HepG2 (cell line): ENCODE data around the gene LAG3. TPM values are rescaled to one million over a fixed set of nuclear protein-coding genes. Genes with fewer than 3 reads are reported as not detected.

Source experiments
- AGO2 ChIP-seq: fragments of 200-400 bp; formaldehyde crosslinking; optimal IDR thresholded peaks from 2 replicates; pipeline ENCODE3; 2017; ENCODE audit warnings: mild to moderate bottlenecking, low read depth, low read length, moderate library complexity
- AHR ChIP-seq: IDR thresholded peaks from 2 replicates; pipeline ENCODE4 v1.6.1; 2018; ENCODE audit warnings: missing genetic modification reagents, missing compliant biosample characterization
- ARNT2 ChIP-seq: sonication (generic); formaldehyde crosslinking; IDR thresholded peaks from 2 replicates; pipeline ENCODE4 v1.8.0; 2022; ENCODE audit warnings: mild to moderate bottlenecking, low read depth, missing genetic modification reagents, moderate library complexity
- CREM ChIP-seq, 2 experiments: sonication (generic) in 1 of 2; formaldehyde crosslinking in 1 of 2; IDR thresholded peaks; 2 replicates each; pipeline versions ENCODE4 v1.4.0 to v1.6.1; 2016 to 2020; ENCODE audit warnings: antibody characterized with exemption in 1 of 2, mild to moderate bottlenecking in 1 of 2, missing genetic modification reagents in 1 of 2
- DNMT1 ChIP-seq: sonication (generic); formaldehyde crosslinking; IDR thresholded peaks from 2 replicates; pipeline ENCODE4 v1.5.1; 2020; ENCODE audit warnings: mild to moderate bottlenecking, missing genetic modification reagents
- FOXK2 ChIP-seq: fragments of 450-650 bp; IDR thresholded peaks from 2 replicates; pipeline ENCODE4 v1.6.1; 2016
- MAFF ChIP-seq: IDR thresholded peaks from 2 replicates; pipeline ENCODE4 v1.6.1; 2011; ENCODE audit warnings: low read depth, low read length, improper control_type of control experiment
- NFE2L2 ChIP-seq: fragments of 150-350 bp; IDR thresholded peaks from 2 replicates; pipeline ENCODE4 v1.6.1; 2014; ENCODE audit warnings: low read length
- NFKBIZ ChIP-seq: IDR thresholded peaks from 2 replicates; pipeline ENCODE4 v1.6.1; 2018; ENCODE audit warnings: missing genetic modification reagents, missing compliant biosample characterization
- STAG1 ChIP-seq: sonication (generic); formaldehyde crosslinking; IDR thresholded peaks from 2 replicates; pipeline ENCODE4 v1.4.0; 2020; ENCODE audit warnings: missing genetic modification reagents
- ZEB1 ChIP-seq: IDR thresholded peaks from 2 replicates; pipeline ENCODE4 v1.6.1; 2012; ENCODE audit warnings: mild to moderate bottlenecking, low read depth, inconsistent platforms; ENCODE audit not compliant: insufficient replicate concordance
- ZNF605 ChIP-seq: sonication (generic); formaldehyde crosslinking; IDR thresholded peaks from 2 replicates; pipeline ENCODE4 v1.8.0; 2022; ENCODE audit warnings: mild to moderate bottlenecking, missing genetic modification reagents
- ZNF713 ChIP-seq: sonication (generic); formaldehyde crosslinking; IDR thresholded peaks from 2 replicates; pipeline ENCODE4 v1.4.0; 2020; ENCODE audit warnings: mild to moderate bottlenecking, missing genetic modification reagents
- ZNF737 ChIP-seq: sonication (generic); formaldehyde crosslinking; IDR thresholded peaks from 2 replicates; pipeline ENCODE4 v1.5.0; 2020; ENCODE audit warnings: missing genetic modification reagents, mild to moderate bottlenecking, borderline replicate concordance
- ZSCAN25 ChIP-seq: sonication (generic); formaldehyde crosslinking; IDR thresholded peaks from 2 replicates; pipeline ENCODE4 v1.8.0; 2022; ENCODE audit warnings: mild to moderate bottlenecking, missing genetic modification reagents
- polyA plus RNA-seq, 8 experiments: library from polyadenylated mRNA; depleted of rRNA in 3 of 8; stranded (reverse) in 7 of 8; unstranded in 1 of 8; fragments of >200 nt; fragmentation: Illumina TruSeq in 4 of 8; extraction: Trizol in 4 of 8; gene quantifications; 2 replicates each; pipeline versions ENCODE4 v1.2.1 to v1.2.3, GENCODE V29; 2011 to 2016; ENCODE audit warnings: low read depth in 4 of 8, missing spikeins in 1 of 8, mixed read lengths in 1 of 8; ENCODE audit not compliant: insufficient read depth in 1 of 8
- total RNA-seq, 5 experiments: library from RNA; depleted of rRNA; stranded (reverse); fragments of >200 nt; fragmentation: Illumina TruSeq; extraction: Trizol; gene quantifications; 2 replicates each; pipeline ENCODE4 v1.2.3, GENCODE V29; 2016; ENCODE audit warnings: low read depth in 1 of 5
- TF ChIP-seq, protein P1 (sequence below), 2 experiments: fragments of 450-650 bp in 1 of 2; sonication (generic) in 1 of 2; formaldehyde crosslinking; IDR thresholded peaks; 2 replicates each; pipeline versions ENCODE4 v1.5.0 to v1.8.0; 2020 to 2022; ENCODE audit warnings: mild to moderate bottlenecking in 1 of 2, missing genetic modification reagents in 1 of 2
- TF ChIP-seq, protein P2 (sequence below): sonication (generic); formaldehyde crosslinking; conservative IDR thresholded peaks from 2 replicates; pipeline ENCODE4 v1.4.0; 2020; ENCODE audit warnings: missing genetic modification reagents
- TF ChIP-seq, protein P3 (sequence below): IDR thresholded peaks from 2 replicates; pipeline ENCODE4 v1.6.1; 2016; ENCODE audit warnings: low read depth
- TF ChIP-seq, protein P4 (sequence below): sonication (generic); formaldehyde crosslinking; IDR thresholded peaks from 2 replicates; pipeline ENCODE4 v1.4.0; 2020; ENCODE audit warnings: missing genetic modification reagents, borderline replicate concordance
- TF ChIP-seq, protein P5 (sequence below): IDR thresholded peaks from 2 replicates; pipeline ENCODE4 v1.6.1; 2016; ENCODE audit warnings: low read depth, borderline replicate concordance
- TF ChIP-seq, protein P6 (sequence below): sonication (generic); formaldehyde crosslinking; IDR thresholded peaks from 2 replicates; pipeline ENCODE4 v1.4.0; 2020; ENCODE audit warnings: missing genetic modification reagents, borderline replicate concordance

LAG3 gene
- total and polyA plus RNA-seq, 2 of the 13 experiments (the other 11 are each of a cell fraction or from before 2014, with no cell fraction given) = 0.11 to 0.26 TPM

DNA sequence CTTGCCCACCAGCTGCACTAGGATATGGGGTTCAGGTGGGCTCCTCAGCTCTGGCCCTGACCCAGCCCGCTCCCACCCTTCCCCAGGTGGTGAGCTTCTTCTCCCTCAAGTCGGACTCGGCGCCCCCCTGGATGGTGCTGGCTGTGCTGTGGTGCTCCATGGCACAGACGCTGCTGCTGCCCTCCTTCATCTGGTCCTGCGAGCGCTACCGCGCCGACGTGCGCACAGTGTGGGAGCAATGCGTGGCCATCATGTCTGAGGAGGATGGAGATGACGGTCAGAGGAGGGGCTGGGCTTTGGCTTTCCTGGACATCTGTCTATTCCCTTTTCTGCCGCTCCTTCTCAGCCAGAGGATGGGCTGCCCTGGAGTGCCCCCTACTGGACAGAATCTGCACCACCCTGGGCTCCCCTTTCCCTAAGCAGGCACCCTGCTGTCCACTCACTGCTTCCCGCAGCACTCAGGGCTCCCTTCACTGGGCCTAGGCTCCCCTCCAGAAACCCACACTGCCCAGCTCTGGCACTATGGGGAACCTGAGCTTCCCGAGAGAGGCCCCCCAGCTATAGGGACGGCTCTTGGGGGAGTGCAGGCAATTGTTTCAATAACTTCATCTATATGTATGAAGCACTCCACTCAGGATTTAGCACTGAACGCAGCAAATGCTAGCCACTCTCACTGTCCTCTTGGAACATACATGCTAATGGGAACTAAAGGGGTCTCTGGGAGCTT is 53.2 kb downstream of the LAG3 start (continued):
- TF ChIP-seq, protein P1, sequence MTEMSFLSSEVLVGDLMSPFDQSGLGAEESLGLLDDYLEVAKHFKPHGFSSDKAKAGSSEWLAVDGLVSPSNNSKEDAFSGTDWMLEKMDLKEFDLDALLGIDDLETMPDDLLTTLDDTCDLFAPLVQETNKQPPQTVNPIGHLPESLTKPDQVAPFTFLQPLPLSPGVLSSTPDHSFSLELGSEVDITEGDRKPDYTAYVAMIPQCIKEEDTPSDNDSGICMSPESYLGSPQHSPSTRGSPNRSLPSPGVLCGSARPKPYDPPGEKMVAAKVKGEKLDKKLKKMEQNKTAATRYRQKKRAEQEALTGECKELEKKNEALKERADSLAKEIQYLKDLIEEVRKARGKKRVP (CRISPR knock-in tag; IDR thresholded peaks at IDR 0.05) = no peak
- TF ChIP-seq STAG1 (CRISPR knock-in tag) (peak; percentile 85), AHR (no peak), NFE2L2 (no peak), ZSCAN25 (no peak), AGO2 (peak; percentile 95), DNMT1 (peak; percentile 39; the same call in 1 of the 2 replicates), ZEB1 (no peak), ZNF737 (CRISPR knock-in tag) (no peak), NFKBIZ (CRISPR knock-in tag) (no peak), FOXK2 (no peak), MAFF (no peak), ARNT2 (CRISPR knock-in tag) (no peak), ZNF605 (no peak), CREM (IDR thresholded peaks at IDR 0.05) (no peak), CREM (CRISPR knock-in tag; IDR thresholded peaks at IDR 0.05) (no peak), ZNF713 (CRISPR knock-in tag) (0 out of 2 replicates have a peak, but pooled peaks have one; percentile 44)
- TF ChIP-seq, protein P2, sequence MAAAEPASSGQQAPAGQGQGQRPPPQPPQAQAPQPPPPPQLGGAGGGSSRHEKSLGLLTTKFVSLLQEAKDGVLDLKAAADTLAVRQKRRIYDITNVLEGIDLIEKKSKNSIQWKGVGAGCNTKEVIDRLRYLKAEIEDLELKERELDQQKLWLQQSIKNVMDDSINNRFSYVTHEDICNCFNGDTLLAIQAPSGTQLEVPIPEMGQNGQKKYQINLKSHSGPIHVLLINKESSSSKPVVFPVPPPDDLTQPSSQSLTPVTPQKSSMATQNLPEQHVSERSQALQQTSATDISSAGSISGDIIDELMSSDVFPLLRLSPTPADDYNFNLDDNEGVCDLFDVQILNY (CRISPR knock-in tag) = no peak
- TF ChIP-seq, protein P3, sequence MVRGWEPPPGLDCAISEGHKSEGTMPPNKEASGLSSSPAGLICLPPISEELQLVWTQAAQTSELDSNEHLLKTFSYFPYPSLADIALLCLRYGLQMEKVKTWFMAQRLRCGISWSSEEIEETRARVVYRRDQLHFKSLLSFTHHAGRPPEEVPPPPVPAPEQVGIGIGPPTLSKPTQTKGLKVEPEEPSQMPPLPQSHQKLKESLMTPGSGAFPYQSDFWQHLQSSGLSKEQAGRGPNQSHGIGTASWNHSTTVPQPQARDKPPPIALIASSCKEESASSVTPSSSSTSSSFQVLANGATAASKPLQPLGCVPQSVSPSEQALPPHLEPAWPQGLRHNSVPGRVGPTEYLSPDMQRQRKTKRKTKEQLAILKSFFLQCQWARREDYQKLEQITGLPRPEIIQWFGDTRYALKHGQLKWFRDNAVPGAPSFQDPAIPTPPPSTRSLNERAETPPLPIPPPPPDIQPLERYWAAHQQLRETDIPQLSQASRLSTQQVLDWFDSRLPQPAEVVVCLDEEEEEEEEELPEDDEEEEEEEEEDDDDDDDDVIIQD (CRISPR knock-in tag) = no peak
- TF ChIP-seq, protein P4, sequence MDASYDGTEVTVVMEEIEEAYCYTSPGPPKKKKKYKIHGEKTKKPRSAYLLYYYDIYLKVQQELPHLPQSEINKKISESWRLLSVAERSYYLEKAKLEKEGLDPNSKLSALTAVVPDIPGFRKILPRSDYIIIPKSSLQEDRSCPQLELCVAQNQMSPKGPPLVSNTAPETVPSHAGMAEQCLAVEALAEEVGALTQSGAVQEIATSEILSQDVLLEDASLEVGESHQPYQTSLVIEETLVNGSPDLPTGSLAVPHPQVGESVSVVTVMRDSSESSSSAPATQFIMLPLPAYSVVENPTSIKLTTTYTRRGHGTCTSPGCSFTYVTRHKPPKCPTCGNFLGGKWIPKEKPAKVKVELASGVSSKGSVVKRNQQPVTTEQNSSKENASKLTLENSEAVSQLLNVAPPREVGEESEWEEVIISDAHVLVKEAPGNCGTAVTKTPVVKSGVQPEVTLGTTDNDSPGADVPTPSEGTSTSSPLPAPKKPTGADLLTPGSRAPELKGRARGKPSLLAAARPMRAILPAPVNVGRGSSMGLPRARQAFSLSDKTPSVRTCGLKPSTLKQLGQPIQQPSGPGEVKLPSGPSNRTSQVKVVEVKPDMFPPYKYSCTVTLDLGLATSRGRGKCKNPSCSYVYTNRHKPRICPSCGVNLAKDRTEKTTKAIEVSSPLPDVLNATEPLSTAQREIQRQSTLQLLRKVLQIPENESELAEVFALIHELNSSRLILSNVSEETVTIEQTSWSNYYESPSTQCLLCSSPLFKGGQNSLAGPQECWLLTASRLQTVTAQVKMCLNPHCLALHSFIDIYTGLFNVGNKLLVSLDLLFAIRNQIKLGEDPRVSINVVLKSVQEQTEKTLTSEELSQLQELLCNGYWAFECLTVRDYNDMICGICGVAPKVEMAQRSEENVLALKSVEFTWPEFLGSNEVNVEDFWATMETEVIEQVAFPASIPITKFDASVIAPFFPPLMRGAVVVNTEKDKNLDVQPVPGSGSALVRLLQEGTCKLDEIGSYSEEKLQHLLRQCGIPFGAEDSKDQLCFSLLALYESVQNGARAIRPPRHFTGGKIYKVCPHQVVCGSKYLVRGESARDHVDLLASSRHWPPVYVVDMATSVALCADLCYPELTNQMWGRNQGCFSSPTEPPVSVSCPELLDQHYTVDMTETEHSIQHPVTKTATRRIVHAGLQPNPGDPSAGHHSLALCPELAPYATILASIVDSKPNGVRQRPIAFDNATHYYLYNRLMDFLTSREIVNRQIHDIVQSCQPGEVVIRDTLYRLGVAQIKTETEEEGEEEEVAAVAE (CRISPR knock-in tag) = no peak
- TF ChIP-seq, protein P5, sequence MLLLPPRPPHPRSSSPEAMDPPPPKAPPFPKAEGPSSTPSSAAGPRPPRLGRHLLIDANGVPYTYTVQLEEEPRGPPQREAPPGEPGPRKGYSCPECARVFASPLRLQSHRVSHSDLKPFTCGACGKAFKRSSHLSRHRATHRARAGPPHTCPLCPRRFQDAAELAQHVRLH (CRISPR knock-in tag) = no peak
- TF ChIP-seq, protein P6, sequence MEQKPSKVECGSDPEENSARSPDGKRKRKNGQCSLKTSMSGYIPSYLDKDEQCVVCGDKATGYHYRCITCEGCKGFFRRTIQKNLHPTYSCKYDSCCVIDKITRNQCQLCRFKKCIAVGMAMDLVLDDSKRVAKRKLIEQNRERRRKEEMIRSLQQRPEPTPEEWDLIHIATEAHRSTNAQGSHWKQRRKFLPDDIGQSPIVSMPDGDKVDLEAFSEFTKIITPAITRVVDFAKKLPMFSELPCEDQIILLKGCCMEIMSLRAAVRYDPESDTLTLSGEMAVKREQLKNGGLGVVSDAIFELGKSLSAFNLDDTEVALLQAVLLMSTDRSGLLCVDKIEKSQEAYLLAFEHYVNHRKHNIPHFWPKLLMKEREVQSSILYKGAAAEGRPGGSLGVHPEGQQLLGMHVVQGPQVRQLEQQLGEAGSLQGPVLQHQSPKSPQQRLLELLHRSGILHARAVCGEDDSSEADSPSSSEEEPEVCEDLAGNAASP = no peak
